Nephron (organoid): ENCODE measurements around the gene TRIB2.

ENCODE experiments used
- H3K27ac Mint-ChIP-seq, 3 experiments: 2 replicates each; pipeline ENCODE4 v1.8.0; 2020; ENCODE audit warnings: mixed read lengths in 3 of 3, mild to moderate bottlenecking in 2 of 3, moderate library complexity in 1 of 3
- H3K27me3 Mint-ChIP-seq: 2 replicates; pipeline ENCODE4 v1.8.0; 2021; ENCODE audit warnings: low read depth, mild to moderate bottlenecking, moderate library complexity, mixed read lengths
- H3K36me3 Mint-ChIP-seq: 2 replicates; pipeline ENCODE4 v1.8.0; 2020; ENCODE audit warnings: low read depth, mixed read lengths
- H3K4me1 Mint-ChIP-seq: 2 replicates; pipeline ENCODE4 v1.8.0; 2020; ENCODE audit warnings: mixed read lengths
- H3K4me3 Mint-ChIP-seq, 3 experiments: 2 replicates each; pipeline ENCODE4 v1.8.0; 2020; ENCODE audit warnings: mild to moderate bottlenecking in 3 of 3, mixed read lengths in 3 of 3, moderate library complexity in 2 of 3
- H3K9me3 Mint-ChIP-seq: 2 replicates; pipeline ENCODE4 v1.8.0; 2020; ENCODE audit warnings: mixed read lengths
- CTCF ChIP-seq, 3 experiments: fragments of 200-600 bp; sonication (generic); IDR thresholded peaks; one replicate each; pipeline ENCODE4 v1.5.0; 2021; ENCODE audit warnings: antibody characterized with exemption in 3 of 3; ENCODE audit not compliant: unreplicated experiment in 3 of 3

TRIB2 gene

DNA sequence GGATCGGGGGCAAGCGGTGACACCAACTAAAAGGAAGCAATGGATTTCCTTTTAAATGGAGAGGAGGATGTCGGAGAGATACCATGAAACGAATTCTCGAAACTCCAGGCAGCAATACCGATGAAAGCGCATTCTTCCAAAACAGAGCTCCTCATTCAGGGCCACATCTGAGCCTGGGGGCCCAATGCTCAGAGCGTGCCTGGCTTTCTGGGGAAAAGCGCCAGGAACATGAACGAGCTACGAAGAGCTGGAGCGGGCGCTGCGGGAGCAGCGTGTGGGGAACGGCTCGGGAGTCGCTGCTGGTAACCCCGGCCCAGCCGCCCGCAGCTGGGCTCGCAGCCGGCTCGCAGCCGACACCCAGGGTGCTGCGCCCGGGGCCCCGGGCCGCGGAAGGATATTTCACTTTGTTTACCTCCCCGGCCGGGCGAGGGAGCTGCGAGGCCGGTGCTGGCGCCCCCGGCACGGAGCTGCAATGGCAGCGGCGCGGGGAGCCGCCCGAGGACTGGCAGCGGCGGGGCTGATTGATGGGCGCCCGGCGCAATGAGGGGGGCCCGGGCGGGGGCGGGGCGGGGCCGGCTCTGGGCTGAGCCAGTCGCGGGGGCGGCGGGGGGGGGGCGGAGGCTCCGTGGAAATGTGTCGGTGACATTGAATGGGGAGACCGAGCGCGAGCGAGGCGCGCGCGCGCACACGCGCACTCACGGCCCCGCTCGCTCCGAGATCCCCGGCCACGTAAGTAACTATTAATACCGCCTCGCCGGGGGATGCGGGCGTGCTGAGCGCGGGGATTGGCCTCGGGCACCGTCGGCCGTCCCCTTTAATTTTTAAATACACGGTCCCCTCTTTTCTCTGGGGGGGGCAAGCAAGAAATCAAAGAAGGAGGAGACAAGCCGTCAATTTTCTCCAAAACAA lies at the start of gene TRIB2:
Gene TRIB2 (plus strand): TSS at position 655 of the 909 bp plus-strand sequence. CDS start 1,372 bp downstream, outside the sequence.
- H3K27ac Mint-ChIP-seq, result peak within 1 kb of the TSS; percentile 95 to 99 (median 96)
- TF ChIP-seq CTCF (IDR thresholded peaks at IDR 0.05; ENCODE audit: unreplicated experiment in 3 of 3), result peak in 1 of 3 experiments; percentile 46
- H3K27me3 Mint-ChIP-seq, result no peaks in the 10 kb centered on the region
- peaks cover 22% of the 10 kb centered on the region for H3K36me3 Mint-ChIP-seq
- H3K4me1 Mint-ChIP-seq, result peaks cover 35% of the 10 kb centered on the region
- H3K4me3 Mint-ChIP-seq, result peak within 1 kb of the TSS; percentile 98 to 99 (median 98)
- no peaks in the 10 kb centered on the region for H3K9me3 Mint-ChIP-seq

- no peak overlapping the region for H3K4me3 Mint-ChIP-seq
- peaks cover 6% of the 10 kb centered on the region for H3K4me1 Mint-ChIP-seq
- H3K36me3 Mint-ChIP-seq, result peaks cover 5% of the 10 kb centered on the region
- peaks cover 15% of the 10 kb centered on the region for H3K9me3 Mint-ChIP-seq
- no peak for TF ChIP-seq CTCF (IDR thresholded peaks at IDR 0.05; ENCODE audit: unreplicated experiment in 3 of 3)
- no peaks in the 10 kb centered on the region for H3K27me3 Mint-ChIP-seq
- no peak overlapping the region for H3K27ac Mint-ChIP-seq
Observed at GRCh38 chr2:12669036-12669435, 47.7 kb upstream of the TRIB2 start.

DNA sequence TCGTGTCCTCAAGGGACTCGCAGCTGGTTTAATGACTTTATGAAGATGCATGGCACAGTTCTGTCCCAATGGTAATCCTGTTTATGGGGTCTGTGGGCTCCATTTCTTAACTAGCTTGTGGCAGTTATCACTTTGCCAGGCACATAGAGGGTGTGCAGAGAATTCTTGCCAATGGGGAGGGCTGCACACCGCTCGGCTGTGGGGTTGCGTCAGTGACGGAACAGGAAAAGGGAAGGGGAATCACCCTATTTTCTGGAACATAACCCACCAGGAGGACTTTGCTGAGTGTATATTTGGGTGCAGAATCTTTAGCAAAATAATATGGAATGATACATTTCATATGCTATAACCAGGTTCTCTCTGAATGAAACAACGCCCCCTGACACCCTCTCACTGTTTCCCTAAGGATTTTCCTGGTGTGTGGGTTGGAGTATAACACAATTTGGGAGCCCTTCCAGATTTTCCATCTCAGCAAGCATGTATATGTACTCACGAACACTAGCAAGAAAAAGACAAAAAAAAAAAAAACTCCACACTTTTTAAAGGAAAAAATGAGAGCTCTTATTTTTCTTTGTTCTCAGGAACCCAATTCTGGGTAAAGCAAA lies 43.9 kb upstream of the TRIB2 start:
- H3K27ac Mint-ChIP-seq, result peak overlapping the region in 1 of 3 experiments; percentile 7
- H3K4me1 Mint-ChIP-seq, result peaks cover 8% of the 10 kb centered on the region
- no peak overlapping the region for H3K4me3 Mint-ChIP-seq
- H3K27me3 Mint-ChIP-seq, result no peaks in the 10 kb centered on the region
- H3K36me3 Mint-ChIP-seq, result no peaks in the 10 kb centered on the region
- no peaks in the 10 kb centered on the region for H3K9me3 Mint-ChIP-seq
- TF ChIP-seq CTCF (IDR thresholded peaks at IDR 0.05; ENCODE audit: unreplicated experiment in 3 of 3), result no peak

- H3K9me3 Mint-ChIP-seq, result peaks cover 3% of the 10 kb centered on the region
- no peaks in the 10 kb centered on the region for H3K36me3 Mint-ChIP-seq
- no peaks in the 10 kb centered on the region for H3K27me3 Mint-ChIP-seq
- H3K27ac Mint-ChIP-seq, result no peak overlapping the region
- no peak overlapping the region for H3K4me3 Mint-ChIP-seq
- peaks cover 20% of the 10 kb centered on the region for H3K4me1 Mint-ChIP-seq
- TF ChIP-seq CTCF (IDR thresholded peaks at IDR 0.05; ENCODE audit: unreplicated experiment in 3 of 3), result no peak
Observed at GRCh38 chr2:12674644-12675328, 42.0 kb upstream of the TRIB2 start.

- Mint-ChIP-seq H3K27me3 (no peaks in the 10 kb centered on the region), H3K36me3 (no peaks in the 10 kb centered on the region), H3K9me3 (peaks cover 6% of the 10 kb centered on the region), H3K27ac (no peak overlapping the region), H3K4me1 (peaks cover 20% of the 10 kb centered on the region), H3K4me3 (no peak overlapping the region)
- no peak for TF ChIP-seq CTCF (IDR thresholded peaks at IDR 0.05; ENCODE audit: unreplicated experiment in 3 of 3)
Observed at GRCh38 chr2:12675352-12675795, 41.4 kb upstream of the TRIB2 start.
